Measurements from ENCODE around the gene SHLD2. TPM values are rescaled to one million over a fixed set of nuclear protein-coding genes. Genes with fewer than 3 reads are reported as not detected.

Gene SHLD2, protein sequence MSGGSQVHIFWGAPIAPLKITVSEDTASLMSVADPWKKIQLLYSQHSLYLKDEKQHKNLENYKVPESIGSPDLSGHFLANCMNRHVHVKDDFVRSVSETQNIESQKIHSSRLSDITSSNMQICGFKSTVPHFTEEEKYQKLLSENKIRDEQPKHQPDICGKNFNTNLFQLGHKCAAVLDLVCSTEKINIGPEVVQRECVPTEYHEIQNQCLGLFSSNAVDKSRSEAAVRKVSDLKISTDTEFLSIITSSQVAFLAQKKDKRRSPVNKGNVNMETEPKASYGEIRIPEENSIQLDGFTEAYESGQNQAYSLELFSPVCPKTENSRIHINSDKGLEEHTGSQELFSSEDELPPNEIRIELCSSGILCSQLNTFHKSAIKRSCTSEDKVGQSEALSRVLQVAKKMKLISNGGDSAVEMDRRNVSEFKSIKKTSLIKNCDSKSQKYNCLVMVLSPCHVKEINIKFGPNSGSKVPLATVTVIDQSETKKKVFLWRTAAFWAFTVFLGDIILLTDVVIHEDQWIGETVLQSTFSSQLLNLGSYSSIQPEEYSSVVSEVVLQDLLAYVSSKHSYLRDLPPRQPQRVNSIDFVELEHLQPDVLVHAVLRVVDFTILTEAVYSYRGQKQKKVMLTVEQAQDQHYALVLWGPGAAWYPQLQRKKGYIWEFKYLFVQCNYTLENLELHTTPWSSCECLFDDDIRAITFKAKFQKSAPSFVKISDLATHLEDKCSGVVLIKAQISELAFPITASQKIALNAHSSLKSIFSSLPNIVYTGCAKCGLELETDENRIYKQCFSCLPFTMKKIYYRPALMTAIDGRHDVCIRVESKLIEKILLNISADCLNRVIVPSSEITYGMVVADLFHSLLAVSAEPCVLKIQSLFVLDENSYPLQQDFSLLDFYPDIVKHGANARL
- 10 to 100 TPM; 16.7 to 17.6 TPM for total RNA-seq

DNA sequence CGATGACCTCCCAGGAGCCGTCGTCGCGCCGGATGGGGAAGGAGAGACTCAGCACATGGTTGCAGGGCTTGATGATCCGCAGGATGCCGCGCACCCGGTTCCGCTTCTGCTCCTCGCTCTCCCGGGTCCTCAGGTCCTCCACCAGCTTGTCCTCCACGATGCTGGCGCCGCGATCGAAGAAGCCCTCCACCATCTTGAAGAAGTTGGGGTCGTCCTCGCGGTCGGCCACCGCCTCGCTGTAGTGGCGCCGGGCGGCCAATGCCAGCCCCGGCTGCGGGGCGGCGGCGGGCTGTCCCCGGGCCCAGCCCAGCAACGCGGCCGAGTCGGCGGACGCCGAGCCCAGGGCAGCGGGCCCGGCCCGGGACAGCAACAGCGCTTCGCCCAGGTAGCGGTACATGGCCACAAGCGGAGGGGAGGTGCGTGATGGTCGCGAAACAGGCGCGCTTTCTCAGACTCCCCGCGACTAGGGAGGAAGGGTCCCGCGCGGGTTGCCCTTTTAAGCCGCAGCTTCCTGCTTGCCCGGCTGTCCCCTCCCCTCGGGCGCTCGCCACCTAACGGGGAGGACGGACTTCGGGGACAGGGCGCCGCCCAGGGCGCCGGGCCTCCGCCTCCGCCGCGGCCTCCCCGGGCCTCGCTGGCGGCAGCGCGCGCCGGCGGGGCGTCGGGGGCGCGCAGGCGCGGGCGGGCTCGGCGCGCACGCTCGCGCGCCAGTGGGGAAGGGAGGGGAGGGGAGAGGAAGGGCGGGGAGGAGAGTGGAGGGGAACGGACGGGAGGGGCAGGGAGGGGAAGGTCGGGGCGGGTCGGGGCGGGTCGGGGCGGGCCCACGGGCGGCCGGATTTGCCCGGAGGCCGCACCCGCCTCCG lies at the start of gene SHLD2, which contains the start of gene GLUD1:
Gene SHLD2 (plus strand): TSS at position 834 of the 863 bp plus-strand sequence. CDS start 56,149 bp downstream, outside the sequence.
Gene GLUD1 (minus strand): TSS at position 471 of the 863 bp plus-strand sequence. CDS start 74 bp downstream, at position 397.
- H3K27me3 Mint-ChIP-seq (ENCODE audit: low read depth): no peaks in the 10 kb centered on the region
- peak within 1 kb of the TSS; percentile 92 for H3K27ac Mint-ChIP-seq
- H3K9me3 Mint-ChIP-seq: no peaks in the 10 kb centered on the region

DNA sequence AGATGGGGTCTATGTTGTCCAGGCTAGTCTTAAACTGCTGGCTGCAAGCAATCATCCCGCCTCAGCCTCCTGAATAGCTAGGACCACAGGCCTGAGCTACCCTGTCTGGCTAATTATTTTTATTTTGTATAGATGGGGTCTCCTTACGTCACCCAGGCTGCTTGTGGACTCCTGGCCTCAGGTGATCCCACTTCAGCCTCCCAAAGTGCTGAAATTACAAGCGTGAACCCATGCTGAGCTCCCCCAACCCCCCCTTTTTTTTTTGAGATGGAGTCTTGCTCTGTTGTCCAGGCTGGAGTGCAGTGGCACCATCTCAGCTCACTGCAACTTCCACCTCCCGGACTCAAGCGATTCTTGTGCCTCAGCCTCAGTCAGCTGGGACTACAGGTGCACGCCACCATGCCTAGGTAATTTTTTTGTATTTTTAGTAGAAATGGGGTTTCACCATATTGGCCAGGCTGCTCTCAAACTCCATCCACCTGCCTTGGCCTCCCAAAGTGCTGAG lies 49.5 kb upstream of the SHLD2 start:
- no peak overlapping the region for H3K27ac Mint-ChIP-seq
- CTCF ChIA-PET: interaction anchor here (0.7 kb wide), 1 partner anchor 30 kb away, joined by 3 read pairs; no protein-coding TSS in a partner anchor
- H3K4me1 Mint-ChIP-seq (ENCODE audit: low read depth): no peaks in the 10 kb centered on the region
- no peak overlapping the region for H3K4me3 Mint-ChIP-seq
- intact Hi-C loops (cut with micrococcal nuclease): no loop called here
- peaks cover 33% of the 10 kb centered on the region for H3K36me3 Mint-ChIP-seq (ENCODE audit: low read depth)
- no peaks in the 10 kb centered on the region for H3K27me3 Mint-ChIP-seq (ENCODE audit: low read depth)
- no peak for DNase-seq
- no peaks in the 10 kb centered on the region for H3K9me3 Mint-ChIP-seq

More for the DNA sequence above, at the start of gene SHLD2, which contains the start of gene GLUD1:
- intact Hi-C loops (cut with micrococcal nuclease): loop anchor here (1.0 to 10.0 kb wide), 8 partner anchors 10 to 724 kb away; partner anchors contain the start of genes ATAD1 and BMPR1A
- H3K4me1 Mint-ChIP-seq (ENCODE audit: low read depth): peaks cover 42% of the 10 kb centered on the region
- H3K4me3 Mint-ChIP-seq: peak within 1 kb of the TSS; percentile 96
- peaks cover 27% of the 10 kb centered on the region for H3K36me3 Mint-ChIP-seq (ENCODE audit: low read depth)
- CTCF ChIA-PET: no interaction called here
- DNase-seq: peak; percentile 93

DNA sequence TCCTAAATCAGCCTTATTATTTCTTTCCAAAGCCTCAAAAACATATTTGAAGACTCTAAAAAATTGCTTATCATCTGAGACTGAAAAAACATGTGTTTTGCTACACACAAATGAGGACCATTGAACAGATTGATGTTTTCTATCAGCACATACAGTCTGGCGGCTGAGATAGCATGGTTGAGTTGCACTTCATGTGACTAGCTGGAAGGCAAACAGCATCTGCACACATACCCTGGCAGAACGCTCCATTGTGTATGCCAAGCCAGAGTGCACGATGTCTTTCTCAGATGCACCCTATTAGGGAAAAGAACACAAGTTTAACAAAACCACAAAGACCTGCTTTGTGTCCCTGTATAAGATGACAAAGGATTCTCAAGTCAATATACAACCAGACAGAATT lies 41.9 kb upstream of the SHLD2 start:
- DNase-seq: no peak
- Mint-ChIP-seq H3K27ac (no peak overlapping the region), H3K4me1 (ENCODE audit: low read depth) (no peaks in the 10 kb centered on the region), H3K27me3 (ENCODE audit: low read depth) (no peaks in the 10 kb centered on the region), H3K36me3 (ENCODE audit: low read depth) (peaks cover 41% of the 10 kb centered on the region), H3K9me3 (no peaks in the 10 kb centered on the region), H3K4me3 (no peak overlapping the region)
- intact Hi-C loops (cut with micrococcal nuclease): no loop called here
- CTCF ChIA-PET: no interaction called here

DNA sequence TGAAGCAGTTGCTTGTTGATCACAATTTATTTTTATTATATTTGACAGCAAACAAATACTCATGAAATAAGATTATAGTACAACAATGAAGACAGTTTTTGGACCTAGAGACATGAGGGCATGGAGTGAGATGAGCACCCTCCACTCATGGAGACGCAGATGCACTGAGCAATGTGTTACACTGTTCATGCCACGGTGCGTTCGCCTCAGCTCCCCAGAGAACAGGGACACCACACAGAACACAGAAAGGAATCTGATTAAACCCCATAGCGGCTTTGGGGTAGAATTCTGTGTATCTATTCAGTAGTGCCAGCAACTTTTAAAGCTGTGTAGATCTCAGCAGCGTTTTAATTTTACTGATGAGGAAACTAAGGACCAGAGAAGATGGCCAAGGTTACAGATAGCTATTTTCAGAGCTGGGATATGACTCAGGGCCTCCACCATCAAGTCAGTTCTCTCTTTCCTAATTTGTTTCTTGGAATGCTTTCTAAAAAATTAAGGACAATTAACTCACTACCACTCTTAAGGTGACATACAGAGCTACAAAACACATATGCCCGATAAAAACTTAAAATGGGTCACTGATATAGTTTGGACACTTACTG lies 41.3 kb upstream of the SHLD2 start:
- no peaks in the 10 kb centered on the region for H3K4me1 Mint-ChIP-seq (ENCODE audit: low read depth)
- CTCF ChIA-PET: no interaction called here
- intact Hi-C loops (cut with micrococcal nuclease): no loop called here
- no peak overlapping the region for H3K4me3 Mint-ChIP-seq
- H3K27ac Mint-ChIP-seq: no peak overlapping the region
- DNase-seq: no peak
- H3K27me3 Mint-ChIP-seq (ENCODE audit: low read depth): no peaks in the 10 kb centered on the region
- no peaks in the 10 kb centered on the region for H3K9me3 Mint-ChIP-seq
- peaks cover 41% of the 10 kb centered on the region for H3K36me3 Mint-ChIP-seq (ENCODE audit: low read depth)

DNA sequence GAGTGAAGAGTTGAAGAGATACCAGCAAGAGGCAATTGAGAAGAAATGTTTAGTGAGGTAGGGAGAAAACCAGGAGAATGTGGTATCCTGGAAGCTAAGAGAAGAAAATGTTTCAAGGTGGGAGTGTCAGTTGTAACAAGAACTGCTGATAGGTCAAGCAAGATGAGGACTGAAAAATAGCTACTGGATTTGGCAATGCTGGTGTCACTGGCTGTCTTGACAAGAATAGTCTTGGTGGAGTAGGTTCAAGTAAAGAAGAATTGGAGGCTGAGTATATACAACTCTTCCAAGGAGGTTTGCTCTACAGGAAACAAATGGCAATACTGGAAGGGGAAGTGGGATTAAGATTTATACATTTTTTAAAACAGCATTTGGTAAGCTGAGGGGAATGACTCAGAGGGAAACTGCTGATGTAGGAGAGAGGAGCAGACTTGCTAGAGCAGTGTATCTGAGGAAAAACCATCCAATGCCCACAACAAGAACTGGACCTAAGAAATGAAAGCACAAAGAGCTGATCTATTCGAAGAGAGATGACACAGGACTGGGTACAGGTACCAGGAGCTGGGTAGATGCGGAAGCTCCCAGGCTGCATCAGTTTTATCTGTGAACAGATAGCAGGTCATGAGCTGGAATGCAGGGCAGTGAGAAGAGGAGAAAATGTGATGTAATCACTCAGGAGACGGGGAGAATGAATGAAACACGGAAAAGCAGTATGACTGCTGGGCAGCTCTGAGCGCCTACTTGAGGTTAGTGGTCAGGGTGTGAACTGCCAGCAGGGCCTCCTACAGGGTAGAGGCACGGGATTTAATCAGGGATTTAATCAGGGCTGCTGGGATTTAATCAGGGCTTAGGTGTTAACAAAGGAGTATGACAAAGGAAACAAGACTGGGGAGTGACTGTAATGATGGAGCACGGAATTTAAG lies 40.4 kb upstream of the SHLD2 start:
- intact Hi-C loops (cut with micrococcal nuclease): no loop called here
- CTCF ChIA-PET: no interaction called here
- Mint-ChIP-seq H3K27ac (no peak overlapping the region), H3K4me3 (no peak overlapping the region), H3K4me1 (ENCODE audit: low read depth) (no peaks in the 10 kb centered on the region), H3K27me3 (ENCODE audit: low read depth) (no peaks in the 10 kb centered on the region), H3K9me3 (no peaks in the 10 kb centered on the region), H3K36me3 (ENCODE audit: low read depth) (peaks cover 44% of the 10 kb centered on the region)
- DNase-seq: no peak

DNA sequence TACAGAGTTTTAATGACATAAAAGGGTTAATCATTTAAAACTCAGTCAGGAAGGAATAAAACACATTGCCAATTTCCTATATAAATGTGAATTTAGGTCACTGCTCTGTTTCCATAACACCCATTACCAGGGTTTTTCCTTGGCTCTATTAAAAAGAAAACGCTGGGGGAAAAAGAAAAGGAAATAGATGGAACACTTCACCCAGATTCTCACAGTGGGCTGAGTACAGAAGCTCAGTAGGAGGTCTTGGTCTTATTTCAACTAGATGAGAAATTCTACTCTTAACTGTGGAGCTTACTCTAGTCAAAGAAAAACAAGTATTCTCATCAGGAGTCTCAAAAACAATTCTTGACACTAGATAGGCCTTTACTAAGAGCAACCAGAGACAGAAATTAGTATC lies 36.8 kb upstream of the SHLD2 start:
- H3K4me3 Mint-ChIP-seq: no peak overlapping the region
- no peaks in the 10 kb centered on the region for H3K9me3 Mint-ChIP-seq
- DNase-seq: no peak
- H3K27me3 Mint-ChIP-seq (ENCODE audit: low read depth): no peaks in the 10 kb centered on the region
- H3K27ac Mint-ChIP-seq: no peak overlapping the region
- peaks cover 33% of the 10 kb centered on the region for H3K36me3 Mint-ChIP-seq (ENCODE audit: low read depth)
- H3K4me1 Mint-ChIP-seq (ENCODE audit: low read depth): no peaks in the 10 kb centered on the region
- CTCF ChIA-PET: no interaction called here
- intact Hi-C loops (cut with micrococcal nuclease): no loop called here

DNA sequence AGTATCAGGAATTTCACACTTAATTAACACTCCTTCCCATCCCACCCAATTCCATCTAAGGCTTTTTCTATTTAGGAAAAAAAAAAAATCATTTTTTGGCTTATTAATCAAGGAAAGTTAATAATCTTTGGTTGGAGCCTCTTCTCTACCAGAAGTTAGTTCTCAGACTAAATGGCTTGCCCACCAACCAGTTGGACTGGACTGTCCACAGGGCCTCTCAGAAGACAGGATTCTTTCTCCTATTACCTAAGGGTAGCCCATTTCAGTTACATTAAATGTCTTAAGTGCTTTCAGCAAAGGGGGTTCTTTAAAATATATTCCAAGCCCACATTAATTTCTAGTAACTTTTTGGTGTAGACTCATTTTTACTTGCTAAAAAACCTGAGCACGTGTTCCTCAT lies 35.6 kb upstream of the SHLD2 start:
- intact Hi-C loops (cut with micrococcal nuclease): no loop called here
- H3K27me3 Mint-ChIP-seq (ENCODE audit: low read depth): no peaks in the 10 kb centered on the region
- DNase-seq: no peak
- no peak overlapping the region for H3K4me3 Mint-ChIP-seq
- no peaks in the 10 kb centered on the region for H3K9me3 Mint-ChIP-seq
- CTCF ChIA-PET: interaction anchor here (0.7 kb wide), 1 partner anchor 11 kb away, joined by 7 read pairs; no protein-coding TSS in a partner anchor
- H3K27ac Mint-ChIP-seq: no peak overlapping the region
- H3K36me3 Mint-ChIP-seq (ENCODE audit: low read depth): peaks cover 39% of the 10 kb centered on the region
- no peaks in the 10 kb centered on the region for H3K4me1 Mint-ChIP-seq (ENCODE audit: low read depth)

DNA sequence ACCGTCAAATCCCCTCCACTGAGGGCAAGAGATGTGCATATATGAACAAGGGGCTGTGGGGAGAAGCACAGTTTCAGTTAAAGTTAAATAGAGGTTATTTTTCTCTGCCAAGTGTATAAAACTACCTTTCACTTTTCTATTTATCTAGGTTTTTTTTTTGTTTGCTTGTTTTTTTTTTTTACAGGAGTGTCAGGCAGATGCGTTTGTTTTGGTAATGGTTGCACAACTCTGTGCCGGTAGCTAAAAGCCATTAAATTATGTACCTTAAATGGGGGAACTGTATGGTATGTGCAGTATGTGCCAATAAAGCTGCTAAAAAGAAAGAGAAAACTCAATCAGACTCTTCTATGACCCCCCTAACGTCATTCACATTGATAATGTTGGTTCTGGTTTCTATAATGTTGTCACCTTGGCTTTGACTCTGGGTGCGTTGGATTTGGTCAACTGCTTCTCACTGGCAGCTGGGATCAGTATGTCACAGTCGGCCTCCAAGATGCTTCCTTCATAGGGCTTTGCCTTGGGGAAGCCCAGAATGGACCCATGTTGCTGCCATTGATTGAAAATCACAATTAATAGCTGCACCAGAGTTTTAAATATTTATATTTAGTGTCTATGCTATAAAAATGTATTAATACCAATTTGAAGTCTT lies 34.6 kb upstream of the SHLD2 start:
- Mint-ChIP-seq H3K27ac (no peak overlapping the region), H3K27me3 (ENCODE audit: low read depth) (no peaks in the 10 kb centered on the region), H3K4me1 (ENCODE audit: low read depth) (no peaks in the 10 kb centered on the region), H3K4me3 (no peak overlapping the region), H3K36me3 (ENCODE audit: low read depth) (peaks cover 39% of the 10 kb centered on the region), H3K9me3 (no peaks in the 10 kb centered on the region)
- DNase-seq: no peak
- CTCF ChIA-PET: no interaction called here
- intact Hi-C loops (cut with micrococcal nuclease): no loop called here

DNA sequence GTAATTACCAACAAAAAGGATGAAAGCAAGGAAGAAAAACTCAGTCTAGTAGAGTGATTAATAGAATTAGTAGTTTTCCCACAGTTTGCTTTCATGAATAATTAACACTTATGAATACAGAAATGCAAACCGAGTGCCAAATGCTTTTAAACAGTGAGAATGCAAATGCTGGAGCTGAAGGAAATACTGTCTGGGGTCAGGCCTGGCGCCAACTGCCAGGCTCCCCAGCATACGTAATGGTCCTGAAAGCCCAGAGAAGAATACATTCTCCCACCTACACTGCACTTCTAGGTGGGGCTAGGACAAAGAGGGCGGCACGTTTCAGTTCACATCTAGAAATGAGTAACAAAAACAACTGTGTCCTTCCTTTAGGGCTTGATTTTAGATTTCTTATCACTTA lies 30.4 kb upstream of the SHLD2 start:
- no peaks in the 10 kb centered on the region for H3K4me1 Mint-ChIP-seq (ENCODE audit: low read depth)
- H3K36me3 Mint-ChIP-seq (ENCODE audit: low read depth): peaks cover 42% of the 10 kb centered on the region
- CTCF ChIA-PET: no interaction called here
- no peak overlapping the region for H3K4me3 Mint-ChIP-seq
- DNase-seq: no peak
- intact Hi-C loops (cut with micrococcal nuclease): no loop called here
- H3K27ac Mint-ChIP-seq: no peak overlapping the region
- H3K9me3 Mint-ChIP-seq: no peaks in the 10 kb centered on the region
- no peaks in the 10 kb centered on the region for H3K27me3 Mint-ChIP-seq (ENCODE audit: low read depth)

DNA sequence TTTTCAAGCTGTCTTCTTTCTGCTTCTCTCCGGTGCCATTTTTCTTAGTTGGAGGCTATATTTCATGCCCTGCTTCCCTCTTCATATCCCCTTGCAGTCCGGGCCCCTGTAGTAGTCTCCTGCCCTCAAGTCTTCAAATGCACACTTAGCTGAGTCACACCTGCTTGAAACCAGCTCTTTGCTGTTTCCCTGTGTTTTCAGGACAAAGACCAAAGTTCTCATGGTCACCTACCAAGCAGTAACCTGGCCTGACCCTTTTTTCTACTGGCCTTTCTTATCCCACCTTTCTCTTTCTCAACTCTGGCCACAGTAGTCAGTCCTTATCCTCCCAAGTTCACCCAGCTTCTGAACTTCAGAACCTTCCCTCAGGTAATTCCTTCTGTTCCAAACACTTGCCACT lies 28.8 kb upstream of the SHLD2 start:
- Mint-ChIP-seq H3K27ac (peak overlapping the region; percentile 17), H3K27me3 (ENCODE audit: low read depth) (no peaks in the 10 kb centered on the region), H3K36me3 (ENCODE audit: low read depth) (peaks cover 39% of the 10 kb centered on the region), H3K9me3 (no peaks in the 10 kb centered on the region), H3K4me3 (no peak overlapping the region), H3K4me1 (ENCODE audit: low read depth) (no peaks in the 10 kb centered on the region)
- CTCF ChIA-PET: no interaction called here
- intact Hi-C loops (cut with micrococcal nuclease): no loop called here
- DNase-seq: no peak

All from activated naive CD4-positive, alpha-beta T cell treated with anti-CD3 and anti-CD28 coated beads for 36 hours (primary cell).